HL-60 (cell line): Measurements from ENCODE around the gene ZNF423.

ENCODE experiments used
- DNase-seq, 2 experiments: peaks; one replicate each; pipeline ENCODE4 v3.0.0-alpha.2; 2010 to 2020; ENCODE audit warnings: low read depth in 1 of 2, low spot score in 1 of 2
- H3K27ac ChIP-seq: fragments of 250-450 bp; sonication (Bioruptor Pico); replicated peaks from 2 replicates; pipeline ENCODE4 v1.5.1; 2020; ENCODE audit warnings: mild to moderate bottlenecking, moderate library complexity
- H3K27me3 ChIP-seq: fragments of 250-450 bp; sonication (Bioruptor Pico); 2 replicates; pipeline ENCODE4 v1.5.1; 2021; ENCODE audit warnings: mild to moderate bottlenecking, moderate library complexity; ENCODE audit not compliant: insufficient read depth, poor library complexity, severe bottlenecking
- H3K4me3 ChIP-seq: replicated peaks from 2 replicates; pipeline ENCODE4 v1.5.1; 2011; ENCODE audit warnings: mild to moderate bottlenecking, control low read depth, low read length; ENCODE audit not compliant: insufficient read depth
- GABPA ChIP-seq: IDR thresholded peaks from 2 replicates; pipeline ENCODE4 v1.6.1; 2012; ENCODE audit warnings: low read depth
- POLR2AphosphoS5 ChIP-seq: IDR thresholded peaks from 2 replicates; pipeline ENCODE4 v1.6.1; 2012; ENCODE audit warnings: low read depth
- SPI1 ChIP-seq: IDR thresholded peaks from 2 replicates; pipeline ENCODE4 v1.6.1; 2012; ENCODE audit warnings: low read depth, mild to moderate bottlenecking, borderline replicate concordance
- TF ChIP-seq, protein P1 (sequence below): IDR thresholded peaks from 2 replicates; pipeline ENCODE4 v1.6.1; 2012; ENCODE audit warnings: low read depth; ENCODE audit not compliant: insufficient replicate concordance
- TF ChIP-seq, protein P2 (sequence below): IDR thresholded peaks from one replicate; pipeline ENCODE4 v1.5.1; 2011; ENCODE audit warnings: low read length, control low read depth, inconsistent platforms; ENCODE audit not compliant: insufficient read depth

ZNF423 gene

DNA sequence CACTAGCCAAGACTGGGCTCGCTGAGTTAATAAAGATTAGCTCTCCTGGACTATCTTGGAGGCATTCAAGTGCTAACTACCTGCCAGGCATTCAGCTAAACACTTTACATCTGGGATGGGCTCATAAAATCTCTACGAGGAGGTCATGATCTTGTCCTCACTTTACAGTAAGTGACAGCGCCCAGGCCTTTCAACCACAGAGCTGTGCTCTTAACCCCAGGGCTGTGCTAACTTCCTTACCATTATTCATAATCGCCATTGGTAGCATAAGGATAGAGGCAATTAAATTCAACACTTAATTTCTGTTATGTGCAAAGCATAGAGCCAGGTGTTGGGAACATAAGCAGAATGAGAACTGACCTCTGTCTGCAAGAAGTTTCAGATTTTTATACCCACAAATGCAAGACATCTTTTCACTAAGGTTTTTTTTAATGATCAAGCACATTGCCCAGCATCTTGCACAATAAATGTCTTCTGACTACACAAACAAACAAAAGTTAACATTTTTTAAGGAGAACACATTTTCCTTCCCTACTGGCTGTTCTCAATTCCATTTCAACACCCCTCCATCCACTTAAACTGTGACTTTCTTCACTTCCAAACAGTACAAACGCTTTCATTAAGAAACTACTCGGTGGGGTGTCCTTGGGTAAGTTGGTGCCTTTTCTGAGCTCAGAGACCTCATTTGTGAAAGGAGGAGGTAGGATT is 310.0 kb downstream of the ZNF423 start:
- Histone ChIP-seq H3K4me3 (no peak overlapping the region), H3K27ac (no peak overlapping the region), H3K27me3 (no peaks in the 10 kb centered on the region)
- no peak for DNase-seq
- TF ChIP-seq SPI1 (no peak), POLR2AphosphoS5 (no peak), GABPA (no peak)
- TF ChIP-seq, protein P1, sequence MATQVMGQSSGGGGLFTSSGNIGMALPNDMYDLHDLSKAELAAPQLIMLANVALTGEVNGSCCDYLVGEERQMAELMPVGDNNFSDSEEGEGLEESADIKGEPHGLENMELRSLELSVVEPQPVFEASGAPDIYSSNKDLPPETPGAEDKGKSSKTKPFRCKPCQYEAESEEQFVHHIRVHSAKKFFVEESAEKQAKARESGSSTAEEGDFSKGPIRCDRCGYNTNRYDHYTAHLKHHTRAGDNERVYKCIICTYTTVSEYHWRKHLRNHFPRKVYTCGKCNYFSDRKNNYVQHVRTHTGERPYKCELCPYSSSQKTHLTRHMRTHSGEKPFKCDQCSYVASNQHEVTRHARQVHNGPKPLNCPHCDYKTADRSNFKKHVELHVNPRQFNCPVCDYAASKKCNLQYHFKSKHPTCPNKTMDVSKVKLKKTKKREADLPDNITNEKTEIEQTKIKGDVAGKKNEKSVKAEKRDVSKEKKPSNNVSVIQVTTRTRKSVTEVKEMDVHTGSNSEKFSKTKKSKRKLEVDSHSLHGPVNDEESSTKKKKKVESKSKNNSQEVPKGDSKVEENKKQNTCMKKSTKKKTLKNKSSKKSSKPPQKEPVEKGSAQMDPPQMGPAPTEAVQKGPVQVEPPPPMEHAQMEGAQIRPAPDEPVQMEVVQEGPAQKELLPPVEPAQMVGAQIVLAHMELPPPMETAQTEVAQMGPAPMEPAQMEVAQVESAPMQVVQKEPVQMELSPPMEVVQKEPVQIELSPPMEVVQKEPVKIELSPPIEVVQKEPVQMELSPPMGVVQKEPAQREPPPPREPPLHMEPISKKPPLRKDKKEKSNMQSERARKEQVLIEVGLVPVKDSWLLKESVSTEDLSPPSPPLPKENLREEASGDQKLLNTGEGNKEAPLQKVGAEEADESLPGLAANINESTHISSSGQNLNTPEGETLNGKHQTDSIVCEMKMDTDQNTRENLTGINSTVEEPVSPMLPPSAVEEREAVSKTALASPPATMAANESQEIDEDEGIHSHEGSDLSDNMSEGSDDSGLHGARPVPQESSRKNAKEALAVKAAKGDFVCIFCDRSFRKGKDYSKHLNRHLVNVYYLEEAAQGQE = no peak
- TF ChIP-seq, protein P2, sequence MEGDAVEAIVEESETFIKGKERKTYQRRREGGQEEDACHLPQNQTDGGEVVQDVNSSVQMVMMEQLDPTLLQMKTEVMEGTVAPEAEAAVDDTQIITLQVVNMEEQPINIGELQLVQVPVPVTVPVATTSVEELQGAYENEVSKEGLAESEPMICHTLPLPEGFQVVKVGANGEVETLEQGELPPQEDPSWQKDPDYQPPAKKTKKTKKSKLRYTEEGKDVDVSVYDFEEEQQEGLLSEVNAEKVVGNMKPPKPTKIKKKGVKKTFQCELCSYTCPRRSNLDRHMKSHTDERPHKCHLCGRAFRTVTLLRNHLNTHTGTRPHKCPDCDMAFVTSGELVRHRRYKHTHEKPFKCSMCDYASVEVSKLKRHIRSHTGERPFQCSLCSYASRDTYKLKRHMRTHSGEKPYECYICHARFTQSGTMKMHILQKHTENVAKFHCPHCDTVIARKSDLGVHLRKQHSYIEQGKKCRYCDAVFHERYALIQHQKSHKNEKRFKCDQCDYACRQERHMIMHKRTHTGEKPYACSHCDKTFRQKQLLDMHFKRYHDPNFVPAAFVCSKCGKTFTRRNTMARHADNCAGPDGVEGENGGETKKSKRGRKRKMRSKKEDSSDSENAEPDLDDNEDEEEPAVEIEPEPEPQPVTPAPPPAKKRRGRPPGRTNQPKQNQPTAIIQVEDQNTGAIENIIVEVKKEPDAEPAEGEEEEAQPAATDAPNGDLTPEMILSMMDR = no peak

DNA sequence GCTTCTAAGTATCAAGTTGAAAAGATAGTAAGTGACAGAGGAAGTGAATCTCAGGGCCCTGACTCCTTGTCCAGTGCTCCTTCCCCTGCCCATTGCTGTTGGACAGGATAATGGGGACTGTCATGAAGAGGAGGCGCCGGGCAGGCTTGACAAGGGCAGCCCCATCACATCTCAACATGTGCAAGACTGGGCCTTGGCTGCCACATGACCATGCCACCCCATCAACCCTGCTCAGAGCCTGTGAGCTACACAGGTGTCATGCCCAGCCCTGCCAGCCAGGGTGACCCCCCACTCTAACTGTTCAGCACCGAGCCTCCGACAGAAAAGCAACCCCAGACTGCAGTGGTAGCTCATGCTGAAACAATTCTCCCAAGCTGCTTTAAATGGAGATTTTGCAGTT is 310.7 kb downstream of the ZNF423 start:
- Histone ChIP-seq H3K4me3 (no peak overlapping the region), H3K27ac (no peak overlapping the region), H3K27me3 (no peaks in the 10 kb centered on the region)
- no peak for DNase-seq
- no peak for TF ChIP-seq SPI1

DNA sequence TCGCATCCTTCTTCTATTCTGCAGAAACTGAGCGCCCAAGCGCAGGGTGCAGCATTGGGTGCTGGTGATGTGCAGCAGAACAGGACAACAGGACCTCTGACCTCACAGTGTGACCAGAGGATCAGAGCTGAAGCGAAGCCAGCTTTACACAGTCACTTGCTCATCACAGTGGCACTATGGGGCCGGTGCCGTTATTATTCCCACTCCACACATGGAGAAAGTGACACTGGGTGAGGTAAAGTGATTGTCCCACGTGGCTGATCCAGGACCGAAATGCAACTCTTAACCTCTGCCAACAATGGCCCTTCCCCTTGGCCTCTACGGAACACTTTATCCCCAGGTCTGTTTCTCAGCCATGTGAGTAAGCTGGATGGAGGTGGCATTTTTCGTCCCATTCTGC is 311.1 kb downstream of the ZNF423 start:
- H3K27me3 ChIP-seq = no peaks in the 10 kb centered on the region
- no peak for DNase-seq
- H3K4me3 ChIP-seq = no peak overlapping the region
- H3K27ac ChIP-seq = no peak overlapping the region
- TF ChIP-seq, protein P1 = no peak

DNA sequence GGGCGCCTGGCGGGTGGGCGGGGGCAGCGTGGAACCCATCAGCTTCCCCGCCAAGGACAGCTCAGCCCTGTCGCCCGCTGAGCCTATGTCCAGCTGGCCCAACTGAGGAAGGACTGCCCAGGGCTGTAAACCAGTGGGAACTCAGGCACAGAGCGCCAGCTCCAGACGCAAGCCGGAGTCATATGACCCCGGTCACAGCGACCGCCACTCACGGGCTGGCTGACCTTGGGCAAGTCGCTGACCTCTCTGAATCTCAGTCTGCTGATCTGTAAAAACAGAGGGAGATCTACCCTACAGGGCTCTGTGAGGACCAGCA is 312.3 kb downstream of the ZNF423 start:
- no peaks in the 10 kb centered on the region for H3K27me3 ChIP-seq
- DNase-seq = no peak
- no peak overlapping the region for H3K4me3 ChIP-seq
- TF ChIP-seq POLR2AphosphoS5 = no peak
- TF ChIP-seq, protein P1 = no peak
- H3K27ac ChIP-seq = no peak overlapping the region
